Posterior vena cava (tissue), 2 donors: ENCODE results near the gene TP73. TPM values are rescaled to one million over a fixed set of nuclear protein-coding genes. Genes with fewer than 3 reads are reported as not detected.
A peak's percentile ranks its signal among the peaks of the same experiment; 100 is the strongest.

Experiments
- DNase-seq: peaks from one replicate; pipeline ENCODE4 v3.0.0-alpha.2; 2020; ENCODE audit warnings: low spot score
- intact Hi-C, 2 donors: fragments of 100-400 bp; cut with DNase I; formaldehyde crosslinking; loops; one replicate each; pipeline versions ENCODE4 v1.14.1 to v1.14.2; 2022 to 2023
- total RNA-seq, 2 donors: library from RNA; stranded (reverse); fragmentation: NEBNext Ultra II Directional; extraction: Animal tissue kit (Norgen Biotek cat#: 25700); gene quantifications; one replicate each; pipeline ENCODE4 v1.2.1, GENCODE V29; 2021
- donor health status: DM: yes; HTN: yes; CAD: no.
- donor health status: DM: yes; HTN: yes; CAD: no.

The TP73 gene
- total RNA-seq, 2 donors from 2014 or later: not detected

- intact Hi-C loops: no loop called here
- no peak for DNase-seq
Measured at GRCh38 chr1:3711780-3712451, 59.6 kb downstream of the TP73 start.

DNA sequence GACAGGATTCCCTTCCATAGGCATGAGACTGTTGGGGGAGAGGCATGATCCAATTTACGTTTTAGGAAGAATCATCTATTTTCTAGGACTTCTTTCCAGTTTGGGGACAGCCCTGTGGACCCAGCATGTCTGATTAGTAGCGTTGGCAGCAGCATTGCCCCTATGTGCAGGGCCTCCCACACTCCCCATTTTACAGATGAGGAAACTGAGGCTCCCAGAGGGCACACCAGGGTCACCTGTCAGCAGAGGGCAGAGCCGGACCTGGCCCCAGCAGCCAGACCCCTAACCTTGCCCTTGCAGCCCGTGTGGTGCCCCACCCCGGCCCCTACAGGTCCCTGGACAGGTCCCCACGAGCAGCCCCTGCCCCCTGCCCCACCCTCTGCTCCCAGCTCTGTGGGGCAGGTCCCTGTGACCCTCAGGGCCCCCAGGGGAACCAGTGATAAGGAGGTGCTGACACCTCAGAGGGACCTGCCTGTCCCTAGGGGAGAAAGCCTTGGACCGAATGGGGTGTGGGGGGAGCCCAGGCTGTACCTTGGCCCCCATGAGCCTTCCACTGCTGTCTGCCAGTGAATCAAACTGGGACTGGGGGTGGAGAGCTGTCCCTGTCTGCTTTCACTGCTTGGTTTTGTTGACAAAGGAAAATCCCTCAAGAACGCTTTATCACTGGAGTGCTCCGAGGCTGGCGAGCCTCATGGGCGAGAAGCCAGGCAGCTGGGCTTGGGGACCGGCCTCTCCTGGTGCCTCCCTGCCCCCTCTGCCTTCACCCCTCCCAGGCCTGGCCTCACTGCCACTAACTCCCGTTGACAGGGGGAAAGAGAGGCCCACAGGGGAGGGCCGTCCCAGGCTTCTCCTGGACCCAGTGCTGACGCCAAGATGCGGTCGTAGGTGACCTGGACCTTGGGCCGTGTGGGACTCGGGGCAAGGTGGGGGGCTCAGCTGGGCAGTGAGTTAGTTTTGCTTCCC is 60.5 kb downstream of the TP73 start:
- no peak for DNase-seq
- intact Hi-C loops: no loop called here

- intact Hi-C loops: no loop called here
- DNase-seq: no peak
Measured at GRCh38 chr1:3713840-3714239, 61.5 kb downstream of the TP73 start.

- intact Hi-C loops: no loop called here
- DNase-seq: no peak
Measured at GRCh38 chr1:3714284-3714741, 62.0 kb downstream of the TP73 start.

DNA sequence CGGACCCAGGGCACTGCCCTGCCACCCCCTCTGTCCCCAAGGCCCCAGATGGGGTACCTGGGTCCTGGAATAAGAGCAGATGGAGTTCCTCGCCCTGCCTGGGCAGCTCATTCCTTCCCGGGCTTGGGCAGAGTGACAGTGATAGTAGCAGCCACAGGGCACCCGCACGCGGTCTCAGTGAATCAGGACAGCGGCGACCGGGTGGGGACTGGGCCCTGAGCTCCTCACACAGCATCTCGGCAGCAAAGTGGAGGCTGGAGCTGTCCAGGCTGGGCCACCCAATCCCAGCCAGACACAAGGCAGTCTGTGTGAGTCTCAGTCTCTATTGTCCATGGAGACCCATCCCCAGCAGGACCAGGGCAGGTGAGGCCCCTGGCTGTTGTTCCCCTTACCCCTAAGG is 62.5 kb downstream of the TP73 start:
- intact Hi-C loops: no loop called here
- no peak for DNase-seq

GRCh38 chr1:3716351-3716750 is 64.0 kb downstream of the TP73 start:
- intact Hi-C loops: no loop called here
- no peak for DNase-seq

DNA sequence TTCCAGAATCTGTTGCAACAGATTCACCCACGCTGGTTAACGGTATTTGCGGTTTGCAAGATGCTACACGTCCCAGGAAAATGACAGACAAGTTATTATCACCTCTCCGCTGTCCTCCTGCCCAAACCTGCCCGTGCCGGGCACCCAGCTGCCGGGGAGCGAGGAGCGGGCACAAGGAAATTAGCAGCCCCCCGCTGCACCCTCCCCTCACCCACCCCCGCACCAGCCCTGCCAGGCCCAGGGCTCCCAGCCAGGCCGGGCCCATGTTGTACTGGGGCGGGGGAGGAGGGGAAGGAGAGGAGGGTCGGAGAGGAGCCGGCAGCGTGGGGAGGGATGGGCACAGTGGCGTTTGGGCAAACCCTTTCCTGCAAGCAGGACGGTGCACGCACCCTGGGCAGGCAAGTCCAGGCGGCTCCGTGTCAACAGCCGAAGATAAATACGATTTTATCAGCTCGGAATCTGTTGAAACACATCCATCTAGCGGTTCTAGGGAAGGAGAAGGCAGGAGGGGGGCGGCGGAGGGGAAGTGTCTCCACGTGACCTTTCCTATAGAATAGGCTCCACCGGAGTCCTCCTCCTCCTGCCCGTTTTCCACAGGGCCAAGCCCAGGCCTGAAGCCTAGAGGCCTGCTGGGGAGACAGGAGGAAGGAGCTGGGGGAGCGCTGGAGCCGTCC is 64.9 kb downstream of the TP73 start:
- DNase-seq: no peak
- intact Hi-C loops: no loop called here

DNA sequence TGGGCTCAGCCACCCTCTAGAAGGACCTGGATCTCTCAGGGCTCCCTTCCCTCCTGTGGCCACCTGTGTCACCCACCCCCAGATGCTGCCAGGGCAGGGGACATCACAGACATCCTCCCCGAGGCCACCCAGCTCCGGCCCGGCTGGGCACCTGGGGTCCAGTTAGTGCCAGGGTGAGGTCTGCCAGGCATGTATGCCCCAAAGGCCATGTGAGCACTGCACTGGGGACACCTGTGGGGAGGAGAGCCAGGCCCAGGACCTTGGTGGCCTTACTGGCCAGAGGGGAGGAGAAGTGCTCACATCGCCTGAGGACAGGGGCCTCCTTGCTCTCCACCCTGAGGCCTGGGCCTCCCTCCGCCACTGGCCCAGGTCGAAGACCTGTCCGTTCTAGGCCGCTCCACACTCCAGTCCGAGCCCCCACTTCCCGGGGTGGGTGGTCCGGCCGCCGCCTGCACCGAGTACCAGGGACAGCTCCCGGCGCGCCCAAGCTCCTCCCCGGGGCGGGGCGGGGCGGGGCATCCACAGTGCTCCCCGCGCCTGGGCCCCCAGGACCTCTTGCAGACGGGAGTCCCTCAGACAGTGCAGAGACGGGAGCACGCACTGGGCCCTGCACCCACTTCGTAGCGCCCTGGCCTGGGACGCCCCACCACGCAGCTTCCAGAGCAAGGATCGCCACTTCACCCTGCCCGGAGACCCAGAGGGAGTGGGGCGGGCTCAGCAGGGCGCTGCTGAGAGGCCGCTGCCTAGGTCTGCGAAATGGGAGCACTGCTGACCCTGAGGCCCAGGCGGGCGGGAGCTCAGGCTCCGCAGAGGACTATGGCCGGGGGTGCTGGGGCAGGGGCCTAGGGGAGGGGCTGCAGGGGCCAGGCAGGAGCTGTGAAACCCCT is 65.6 kb downstream of the TP73 start:
- DNase-seq: no peak
- intact Hi-C loops: no loop called here

DNA sequence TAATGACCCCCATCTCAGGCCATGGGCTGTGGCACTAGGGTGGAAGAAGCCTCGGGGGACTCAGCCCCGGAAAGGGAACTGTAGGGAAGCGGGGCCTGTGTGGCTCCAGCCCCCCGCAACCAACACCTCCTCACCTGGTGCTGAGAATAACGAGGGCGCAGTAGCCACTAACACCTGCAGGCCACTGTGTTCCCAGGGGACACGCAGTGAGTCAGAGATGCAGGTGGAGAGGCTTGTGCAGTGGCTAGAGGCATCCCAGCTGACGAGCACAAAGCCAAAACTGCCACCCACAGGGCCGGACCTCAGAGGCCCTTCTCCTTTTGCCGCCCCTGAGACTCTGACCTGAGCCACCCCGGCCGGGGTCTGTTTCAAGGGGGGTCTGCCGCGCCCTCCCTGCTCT is 66.4 kb downstream of the TP73 start:
- no peak for DNase-seq
- intact Hi-C loops: no loop called here

DNA sequence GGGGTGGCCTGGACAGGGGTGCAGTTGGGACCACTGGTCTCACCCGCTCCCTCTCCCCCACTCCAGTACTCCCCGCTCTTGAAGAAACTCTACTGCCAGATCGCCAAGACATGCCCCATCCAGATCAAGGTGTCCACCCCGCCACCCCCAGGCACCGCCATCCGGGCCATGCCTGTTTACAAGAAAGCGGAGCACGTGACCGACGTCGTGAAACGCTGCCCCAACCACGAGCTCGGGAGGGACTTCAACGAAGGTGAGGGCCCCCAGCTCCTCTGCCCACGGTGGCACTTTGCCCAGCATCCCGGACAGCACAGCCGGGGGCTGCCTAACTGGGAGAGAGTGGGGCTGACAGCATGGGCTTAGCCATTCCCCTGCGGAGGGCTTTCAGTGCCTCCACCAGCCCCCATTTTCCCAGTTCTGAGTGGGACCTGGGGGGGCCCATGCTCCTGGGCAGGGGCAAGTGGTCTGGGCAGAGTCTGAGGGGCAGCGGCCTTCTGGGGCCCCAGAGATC is 69.7 kb downstream of the TP73 start:
- no peak for DNase-seq
- intact Hi-C loops: loop anchor here in 1 of 2 donors (10.0 kb wide), 1 partner anchor 157 kb away; no protein-coding TSS in a partner anchor

GRCh38 chr1:3722846-3723245 is 70.5 kb downstream of the TP73 start:
- intact Hi-C loops: loop anchor here in 1 of 2 donors (10.0 kb wide), 1 partner anchor 158 kb away; no protein-coding TSS in a partner anchor
- no peak for DNase-seq

DNA sequence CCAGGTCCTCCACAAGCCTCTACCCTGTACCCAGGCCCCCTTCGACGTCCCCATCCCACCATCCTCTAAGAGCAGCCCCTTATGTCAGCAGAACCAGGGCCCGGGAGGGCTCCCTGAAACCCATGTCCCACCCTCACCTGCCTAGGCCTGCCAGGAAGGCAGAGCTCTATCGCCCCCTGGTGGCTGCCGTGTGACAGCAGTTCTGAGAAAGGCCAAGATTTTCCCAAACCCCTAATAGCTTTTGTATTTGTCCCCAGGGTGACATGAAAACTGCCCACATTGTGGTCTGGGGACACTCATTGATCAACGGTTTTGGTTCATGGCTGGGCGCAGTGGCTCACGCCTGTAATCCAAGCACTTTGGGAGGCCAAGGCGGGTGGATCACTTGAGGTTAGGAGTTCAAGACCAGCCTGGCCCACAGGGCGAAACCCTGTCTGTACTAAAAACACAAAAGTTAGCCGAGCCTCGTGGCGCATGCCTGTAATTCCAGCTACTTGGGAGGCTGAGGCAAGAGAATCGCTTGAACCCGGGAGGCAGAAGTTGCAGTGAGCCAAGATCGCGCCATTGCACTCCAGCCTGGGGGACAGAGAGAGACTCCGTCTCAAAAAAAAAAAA is 72.2 kb downstream of the TP73 start:
- peak; percentile 90 for DNase-seq
- intact Hi-C loops: loop anchor here in 1 of 2 donors (10.0 kb wide), 1 partner anchor 160 kb away; no protein-coding TSS in a partner anchor

- intact Hi-C loops: loop anchor here in 1 of 2 donors (10.0 kb wide), 1 partner anchor 161 kb away; no protein-coding TSS in a partner anchor
- no peak for DNase-seq
Measured at GRCh38 chr1:3725366-3725765, 73.0 kb downstream of the TP73 start.

- DNase-seq: no peak
- intact Hi-C loops: loop anchor here in 1 of 2 donors (10.0 kb wide), 1 partner anchor 162 kb away; no protein-coding TSS in a partner anchor
Measured at GRCh38 chr1:3727042-3727824, 74.9 kb downstream of the TP73 start.

GRCh38 chr1:3727825-3728776 is 75.8 kb downstream of the TP73 start:
- DNase-seq: no peak
- intact Hi-C loops: loop anchor here in 1 of 2 donors (10.0 kb wide), 1 partner anchor 163 kb away; no protein-coding TSS in a partner anchor
